Peyer's patch (tissue), 4 donors: Measurements from ENCODE around the gene CNPY4. TPM values are rescaled to one million over a fixed set of nuclear protein-coding genes. Genes with fewer than 3 reads are reported as not detected.

Experiments
- DNase-seq, 3 donors: peaks; one replicate each; pipeline ENCODE4 v3.0.0-alpha.2; 2017 to 2019
- H3K27ac ChIP-seq, 4 donors: fragments of 200-600 bp; sonication (generic); one replicate each; pipeline ENCODE4 v1.5.1; 2016 to 2019
- H3K27me3 ChIP-seq, 2 donors: fragments of 200-600 bp; sonication (generic); one replicate each; pipeline ENCODE4 v1.5.1; 2019
- H3K36me3 ChIP-seq, 3 donors: fragments of 200-600 bp; sonication (generic); one replicate each; pipeline ENCODE4 v1.5.1; 2016 to 2019
- H3K4me1 ChIP-seq, 4 donors: fragments of 200-600 bp; sonication (generic); one replicate each; pipeline ENCODE4 v1.5.1; 2016 to 2019
- H3K4me3 ChIP-seq, 4 donors: fragments of 200-600 bp; sonication (generic); 1 replicate in 3 of 4; 2 replicates in 1 of 4; pipeline ENCODE4 v1.5.1; 2016 to 2019; ENCODE audit warnings: mild to moderate bottlenecking in 1 of 4
- H3K9me3 ChIP-seq, 4 donors: fragments of 200-600 bp; sonication (generic); one replicate each; pipeline ENCODE4 v1.5.1; 2016 to 2019; ENCODE audit warnings: mild to moderate bottlenecking in 1 of 4
- POLR2A ChIP-seq, 2 donors: fragments of 450-650 bp; IDR thresholded peaks; one replicate each; pipeline ENCODE4 v1.5.1; 2017; ENCODE audit warnings: antibody characterized with exemption in 2 of 2, mild to moderate bottlenecking in 2 of 2, moderate library complexity in 2 of 2
- small RNA-seq, 2 donors: library from RNA; depleted of rRNA; stranded (forward); fragments of <200 nt; gene quantifications; one replicate each; pipeline ENCODE3, GENCODE V24; 2016
- total RNA-seq, 4 donors: library from RNA; depleted of rRNA; stranded (reverse); fragments of >200 nt; gene quantifications; one replicate each; pipeline ENCODE4 v1.1.0, GENCODE V29; 2016
- TF ChIP-seq, protein P1 (sequence below), 6 experiments: fragments of 450-650 bp in 4 of 6; fragments of 200-600 bp in 2 of 6; sonication (generic) in 1 of 6; IDR thresholded peaks; one replicate each; pipeline ENCODE4 v1.5.1; 2017 to 2019; ENCODE audit warnings: antibody characterized with exemption in 6 of 6, mild to moderate bottlenecking in 3 of 6, moderate library complexity in 1 of 6

The CNPY4 gene
- total RNA-seq, 4 donors from 2014 or later, result 4.6 to 23.9 (median 6.3) TPM

DNA sequence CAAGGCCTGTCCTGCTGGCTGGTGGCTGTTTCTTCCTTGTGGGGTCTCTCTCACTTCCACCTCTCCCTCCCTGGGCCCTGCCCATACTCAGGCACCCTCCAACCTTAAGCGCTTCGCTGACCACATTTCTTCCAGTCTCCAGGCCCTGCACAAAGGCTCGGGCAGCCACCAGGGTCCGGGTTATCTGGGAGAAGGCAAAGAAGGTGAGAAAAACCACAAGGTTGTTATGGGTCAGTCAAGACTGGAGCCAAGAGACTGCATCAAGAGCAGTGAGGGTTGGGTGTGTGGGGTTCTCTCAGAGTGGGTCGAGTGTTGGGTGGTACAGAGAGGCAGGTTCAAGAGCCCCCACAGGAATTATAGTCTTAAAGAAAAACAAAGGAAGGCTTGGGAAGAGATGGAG lies 55.1 kb downstream of the CNPY4 start:
- H3K4me3 ChIP-seq, result no peak overlapping the region
- no peak for DNase-seq
- no peaks in the 10 kb centered on the region for H3K27me3 ChIP-seq
- H3K4me1 ChIP-seq, result peaks cover 0 to 27% (median 16%) of the 10 kb centered on the region in 4 donors
- no peak overlapping the region for H3K27ac ChIP-seq
- TF ChIP-seq, protein P1, sequence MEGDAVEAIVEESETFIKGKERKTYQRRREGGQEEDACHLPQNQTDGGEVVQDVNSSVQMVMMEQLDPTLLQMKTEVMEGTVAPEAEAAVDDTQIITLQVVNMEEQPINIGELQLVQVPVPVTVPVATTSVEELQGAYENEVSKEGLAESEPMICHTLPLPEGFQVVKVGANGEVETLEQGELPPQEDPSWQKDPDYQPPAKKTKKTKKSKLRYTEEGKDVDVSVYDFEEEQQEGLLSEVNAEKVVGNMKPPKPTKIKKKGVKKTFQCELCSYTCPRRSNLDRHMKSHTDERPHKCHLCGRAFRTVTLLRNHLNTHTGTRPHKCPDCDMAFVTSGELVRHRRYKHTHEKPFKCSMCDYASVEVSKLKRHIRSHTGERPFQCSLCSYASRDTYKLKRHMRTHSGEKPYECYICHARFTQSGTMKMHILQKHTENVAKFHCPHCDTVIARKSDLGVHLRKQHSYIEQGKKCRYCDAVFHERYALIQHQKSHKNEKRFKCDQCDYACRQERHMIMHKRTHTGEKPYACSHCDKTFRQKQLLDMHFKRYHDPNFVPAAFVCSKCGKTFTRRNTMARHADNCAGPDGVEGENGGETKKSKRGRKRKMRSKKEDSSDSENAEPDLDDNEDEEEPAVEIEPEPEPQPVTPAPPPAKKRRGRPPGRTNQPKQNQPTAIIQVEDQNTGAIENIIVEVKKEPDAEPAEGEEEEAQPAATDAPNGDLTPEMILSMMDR (IDR thresholded peaks at IDR 0.05), result no peak
- no peak for TF ChIP-seq POLR2A (IDR thresholded peaks at IDR 0.05)
- no peaks in the 10 kb centered on the region for H3K9me3 ChIP-seq
- H3K36me3 ChIP-seq, result no peaks in the 10 kb centered on the region

Small RNA genes lying within 50 kb of the gene (small RNA-seq; reads per million reads assigned to genes)
- gene MIR106B, result 20.6 to 88.9 reads per million in 2 donors
- 451 to 1,840 reads per million in 2 donors for gene MIR25
- 48.7 to 234 reads per million in 2 donors for gene MIR93

Other genes starting within 250 kb of the CNPY4 start
- gene OR2AE1, start 242.6 kb upstream of the CNPY4 start, total RNA-seq, result not detected
- gene TRIM4, start 200.1 kb upstream of the CNPY4 start, total RNA-seq, result 10 to 100 TPM; 52.1 to 80.9 (median 59.9) TPM
- gene GJC3, start 190.0 kb upstream of the CNPY4 start, total RNA-seq, result not detected
- gene AZGP1, start 143.6 kb upstream of the CNPY4 start, total RNA-seq, result 10 to 100 TPM in 3 of 4 donors, 1 to 10 TPM in 1; 3.3 to 30.3 (median 19.3) TPM
- gene ZKSCAN1, start 104.0 kb upstream of the CNPY4 start, total RNA-seq, result 10 to 100 TPM; 48.0 to 86.1 (median 73.5) TPM
- gene ZSCAN21, start 69.9 kb upstream of the CNPY4 start, total RNA-seq, result 10 to 100 TPM in 3 of 4 donors, 1 to 10 TPM in 1; 8.4 to 30.5 (median 12.0) TPM
- gene ZNF3, start 37.9 kb upstream of the CNPY4 start, total RNA-seq, result 10 to 100 TPM; 52.8 to 93.8 (median 67.8) TPM
- 10 to 100 TPM; 30.1 to 57.8 (median 48.0) TPM for gene COPS6, start 30.7 kb upstream of the CNPY4 start, total RNA-seq
- gene MCM7, start 18.2 kb upstream of the CNPY4 start, total RNA-seq, result 100 to 1,000 TPM in 1 of 4 donors, 10 to 100 TPM in 3; 42.4 to 139 (median 60.8) TPM
- gene AP4M1, start 18.0 kb upstream of the CNPY4 start, total RNA-seq, result 100 to 1,000 TPM in 1 of 4 donors, 10 to 100 TPM in 3; 28.7 to 119 (median 33.6) TPM
- gene TAF6, start 276 bp upstream of the CNPY4 start, total RNA-seq, result 10 to 100 TPM; 32.8 to 76.7 (median 49.7) TPM
- 10 to 100 TPM in 1 of 4 donors, 1 to 10 TPM in 3; 3.2 to 10.5 (median 3.9) TPM for gene MBLAC1, start 7.3 kb downstream of the CNPY4 start, total RNA-seq
- 100 to 1,000 TPM; 194 to 312 (median 237) TPM for gene LAMTOR4, start 29.3 kb downstream of the CNPY4 start, total RNA-seq
- 100 to 1,000 TPM in 1 of 4 donors, 10 to 100 TPM in 3; 57.6 to 123 (median 69.8) TPM for gene TRAPPC14, start 39.1 kb downstream of the CNPY4 start, total RNA-seq
- 1 to 10 TPM in 2 of 4 donors, under 1 TPM in 1, not detected in 1; 0.53 to 4.1 (median 2.1) TPM for gene GAL3ST4, start 49.0 kb downstream of the CNPY4 start, total RNA-seq
- gene GPC2, start 57.7 kb downstream of the CNPY4 start, total RNA-seq, result 10 to 100 TPM in 1 of 4 donors, 1 to 10 TPM in 2, not detected in 1; 3.8 to 16.5 (median 6.7) TPM
- gene STAG3, start 58.3 kb downstream of the CNPY4 start, total RNA-seq, result 10 to 100 TPM in 1 of 4 donors, 1 to 10 TPM in 2, not detected in 1; 2.1 to 62.7 (median 3.5) TPM
- gene PVRIG, start 100.3 kb downstream of the CNPY4 start, total RNA-seq, result 1 to 10 TPM; 3.7 to 8.3 (median 5.1) TPM
- not detected for gene SPDYE3, start 188.1 kb downstream of the CNPY4 start, total RNA-seq
- 100 to 1,000 TPM in 3 of 4 donors, 10 to 100 TPM in 1; 73.6 to 179 (median 150) TPM for gene PILRB, start 238.5 kb downstream of the CNPY4 start, total RNA-seq